SK-N-SH (cell line): ENCODE data around the gene MAP3K2. TPM values are rescaled to one million over a fixed set of nuclear protein-coding genes. Genes with fewer than 3 reads are reported as not detected.
A peak's percentile ranks its signal among the peaks of the same experiment; 100 is the strongest.

Source experiments
- CTCF ChIA-PET: fragments of 300-600, 350-600 bp; formaldehyde crosslinking; extraction: SDS; loops from one replicate; lab custom pipeline; 2021; lab: Yijun Ruan, JAX
- POLR2A ChIA-PET: fragments of 350-600 bp; sonication (Branson Sonifier 250); formaldehyde crosslinking; extraction: SDS; loops from one replicate; lab custom pipeline; 2020; ENCODE audit warnings: antibody characterized with exemption, inconsistent platforms; lab: Yijun Ruan, JAX
- DNase-seq: peaks from one replicate; pipeline ENCODE4 v3.0.0; 2012
- H2AFZ ChIP-seq: fragments of 200-600 bp; sonication (generic); 2 replicates; pipeline ENCODE4 v1.8.1; 2016; ENCODE audit warnings: antibody characterized with exemption, mild to moderate bottlenecking, low read depth
- H3F3A ChIP-seq: fragments of 200-600 bp; sonication (generic); replicated peaks from 2 replicates; pipeline ENCODE3; 2016; ENCODE audit warnings: antibody characterized with exemption, mild to moderate bottlenecking; ENCODE audit not compliant: insufficient read depth
- H3K27ac ChIP-seq, 2 experiments: fragments of 200-500 bp in 1 of 2; fragments of 200-600 bp in 1 of 2; sonication (Bioruptor generic) in 1 of 2; sonication (generic), shearing (Covaris generic) in 1 of 2; 2 replicates each; pipeline versions ENCODE4 v1.5.1 to v1.6.1; 2014 to 2016; ENCODE audit warnings: low read depth in 2 of 2, inconsistent platforms in 1 of 2, low read length in 1 of 2, mild to moderate bottlenecking in 1 of 2, mixed read lengths in 1 of 2
- H3K27me3 ChIP-seq: fragments of 200-600 bp; sonication (generic), shearing (Covaris generic); 2 replicates; pipeline ENCODE4 v1.6.1; 2016; ENCODE audit warnings: mixed run types; ENCODE audit not compliant: insufficient read depth
- H3K36me3 ChIP-seq, 2 experiments: fragments of 200-500 bp in 1 of 2; fragments of 200-600 bp in 1 of 2; sonication (Bioruptor generic) in 1 of 2; sonication (generic) in 1 of 2; replicated peaks in 1 of 2; 2 replicates each; pipeline versions ENCODE3 to v1.5.1; 2014 to 2016; ENCODE audit warnings: low read length in 1 of 2, mild to moderate bottlenecking in 1 of 2; ENCODE audit not compliant: insufficient read depth in 2 of 2, control insufficient read depth in 1 of 2
- H3K4me1 ChIP-seq, 2 experiments: fragments of 200-500 bp in 1 of 2; fragments of 200-600 bp in 1 of 2; sonication (Bioruptor generic) in 1 of 2; sonication (generic), shearing (Covaris generic) in 1 of 2; 2 replicates each; pipeline versions ENCODE4 v1.5.1 to v1.6.1; 2014 to 2016; ENCODE audit warnings: low read depth in 1 of 2, low read length in 1 of 2, mixed run types in 1 of 2; ENCODE audit not compliant: insufficient read depth in 2 of 2, control insufficient read depth in 1 of 2
- H3K4me2 ChIP-seq: fragments of 200-600 bp; sonication (generic), shearing (Covaris generic); 2 replicates; pipeline ENCODE4 v1.6.1; 2017; ENCODE audit warnings: mixed run types
- H3K4me3 ChIP-seq, 2 experiments: fragments of 200-500 bp in 1 of 2; fragments of 200-600 bp in 1 of 2; sonication (Bioruptor generic) in 1 of 2; sonication (generic), shearing (Covaris generic) in 1 of 2; 2 replicates each; pipeline versions ENCODE4 v1.5.1 to v1.8.1; 2014 to 2016; ENCODE audit warnings: low read depth in 2 of 2, inconsistent platforms in 1 of 2, low read length in 1 of 2, mild to moderate bottlenecking in 1 of 2, mixed read lengths in 1 of 2, moderate library complexity in 1 of 2
- H3K79me2 ChIP-seq: fragments of 200-600 bp; sonication (generic); 2 replicates; pipeline ENCODE4 v1.8.1; 2017; ENCODE audit warnings: mild to moderate bottlenecking; ENCODE audit not compliant: insufficient read depth
- H3K9ac ChIP-seq: fragments of 200-600 bp; sonication (generic); 2 replicates; pipeline ENCODE4 v1.6.1; 2017; ENCODE audit warnings: mixed run types
- H3K9me2 ChIP-seq: fragments of 200-600 bp; sonication (generic); 2 replicates; pipeline ENCODE4 v1.6.1; 2017; ENCODE audit warnings: mixed run types
- H3K9me3 ChIP-seq: fragments of 200-600 bp; sonication (generic); 2 replicates; pipeline ENCODE4 v1.6.1; 2017; ENCODE audit warnings: mixed run types, mild to moderate bottlenecking, moderate library complexity
- H4K20me1 ChIP-seq: fragments of 200-600 bp; sonication (generic); 2 replicates; pipeline ENCODE4 v1.6.1; 2017; ENCODE audit warnings: mild to moderate bottlenecking, mixed run types; ENCODE audit not compliant: insufficient read depth
- CHD2 ChIP-seq: fragments of 150-350 bp; IDR thresholded peaks from 2 replicates; pipeline ENCODE4 v1.6.1; 2018; ENCODE audit warnings: low read length; ENCODE audit not compliant: partially characterized antibody
- FOXJ3 ChIP-seq: sonication (generic); formaldehyde crosslinking; IDR thresholded peaks from 2 replicates; pipeline ENCODE4 v1.5.1; 2020; ENCODE audit warnings: mild to moderate bottlenecking, missing genetic modification reagents
- FOXM1 ChIP-seq: IDR thresholded peaks from 2 replicates; pipeline ENCODE4 v1.4.0; 2012; ENCODE audit warnings: low read depth, mild to moderate bottlenecking
- GATA2 ChIP-seq: sonication (generic); formaldehyde crosslinking; IDR thresholded peaks from 2 replicates; pipeline ENCODE4 v1.5.0; 2020; ENCODE audit warnings: mild to moderate bottlenecking, missing genetic modification reagents
- MEF2A ChIP-seq: IDR thresholded peaks from 2 replicates; pipeline ENCODE4 v1.4.0; 2012; ENCODE audit warnings: low read depth, borderline replicate concordance
- NRF1 ChIP-seq: IDR thresholded peaks from 2 replicates; pipeline ENCODE4 v1.6.1; 2012; ENCODE audit warnings: low read depth, mild to moderate bottlenecking, low read length
- RAD21 ChIP-seq: IDR thresholded peaks from 2 replicates; pipeline ENCODE4 v1.6.1; 2012; ENCODE audit warnings: mild to moderate bottlenecking, low read length
- RCOR1 ChIP-seq: fragments of 150-350 bp; IDR thresholded peaks from 2 replicates; pipeline ENCODE4 v1.6.1; 2017; ENCODE audit warnings: antibody characterized with exemption, low read length
- SIN3A ChIP-seq: IDR thresholded peaks from 2 replicates; pipeline ENCODE4 v1.6.1; 2012; ENCODE audit warnings: low read depth, mild to moderate bottlenecking, low read length, moderate library complexity, borderline replicate concordance
- TAF1 ChIP-seq: IDR thresholded peaks from 2 replicates; pipeline ENCODE4 v1.6.1; 2012; ENCODE audit warnings: low read depth, mild to moderate bottlenecking, low read length, moderate library complexity, borderline replicate concordance
- TCF12 ChIP-seq: IDR thresholded peaks from 2 replicates; pipeline ENCODE4 v1.4.0; 2012
- WGBS: methylation state at CpG from one replicate; pipeline ENCODE4 v1.1.6; 2017; ENCODE audit warnings: low lambda C conversion rate; 5-methylcytosine and 5-hydroxymethylcytosine counted together
- polyA plus RNA-seq, 3 experiments: library from polyadenylated mRNA; depleted of rRNA; stranded (reverse); fragments of >200 nt; gene quantifications; 2 replicates each; pipeline ENCODE4 v1.2.3, GENCODE V29; 2012
- TF ChIP-seq, protein P1 (sequence below): IDR thresholded peaks from 2 replicates; pipeline ENCODE4 v1.4.0; 2012; ENCODE audit warnings: low read depth, borderline replicate concordance
- TF ChIP-seq, protein P2 (sequence below): fragments of 150-350 bp; IDR thresholded peaks from 2 replicates; pipeline ENCODE4 v1.6.1; 2017; ENCODE audit warnings: antibody characterized with exemption, low read length, low read depth, borderline replicate concordance
- TF ChIP-seq, protein P3 (sequence below): fragments of 150-350 bp; IDR thresholded peaks from 2 replicates; pipeline ENCODE4 v1.6.1; 2016; ENCODE audit warnings: mild to moderate bottlenecking, low read depth, low read length

The MAP3K2 gene
- polyA plus RNA-seq, 1 of the 3 experiments (the other 2 are of a cell fraction), result 2.7 TPM

DNA sequence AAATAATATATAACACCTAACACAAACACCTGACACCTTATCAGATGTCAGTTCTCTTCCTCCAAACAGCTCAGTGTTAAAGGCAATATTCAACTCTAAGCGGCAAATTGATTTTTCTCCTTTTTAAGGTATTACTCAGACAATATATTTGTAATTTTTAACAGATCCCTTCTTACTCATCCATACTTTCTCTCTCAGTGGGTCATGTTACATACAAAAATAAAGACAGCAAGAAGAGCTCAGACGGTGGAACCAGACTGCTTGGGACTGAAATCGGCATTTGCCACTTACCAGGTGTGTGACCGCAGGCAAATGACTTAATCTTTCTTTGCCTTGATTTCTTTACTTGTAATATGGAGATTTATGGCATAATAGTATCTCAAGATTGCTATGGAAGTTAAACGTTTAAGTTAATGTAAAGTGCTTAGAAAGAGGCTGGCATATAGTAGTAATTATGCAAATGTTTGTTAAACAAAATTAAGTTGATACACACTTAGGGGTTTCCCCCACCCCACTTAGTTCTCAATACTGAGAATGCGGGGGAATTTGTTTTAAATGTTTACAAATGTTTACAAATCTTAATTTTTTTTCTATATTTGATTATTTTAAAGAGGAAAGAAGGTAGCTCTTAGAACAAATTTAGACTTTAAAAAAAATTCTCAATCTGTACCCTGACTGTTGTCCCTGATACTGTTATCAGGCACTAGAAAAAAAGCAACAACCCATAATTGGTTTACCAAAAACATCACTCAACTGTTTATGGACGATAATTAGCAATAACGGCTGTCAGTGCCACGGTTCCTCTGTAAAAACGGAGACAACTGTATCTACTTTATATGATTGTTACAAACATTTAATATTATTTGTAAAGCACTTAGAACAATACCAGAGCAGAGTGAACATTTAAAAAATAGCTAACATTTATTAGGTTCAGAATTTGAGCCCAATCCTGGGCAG, 25.6 kb downstream of the MAP3K2 start:
- Histone ChIP-seq H3K27me3 (no peaks in the 10 kb centered on the region), H3K9me2 (no peaks in the 10 kb centered on the region), H4K20me1 (peaks cover 87% of the 10 kb centered on the region), H2AFZ (no peak overlapping the region), H3K79me2 (peaks cover 100% of the 10 kb centered on the region), H3K27ac (peak overlapping the region in 1 of 2 experiments; percentile 20; a peak in 1 of 4 replicates), H3K4me1 (peaks cover 10 to 15% of the 10 kb centered on the region in 2 experiments; a peak in 3 of 4 replicates), H3F3A (peaks cover 8% of the 10 kb centered on the region), H3K9ac (no peak overlapping the region)
- DNase-seq, result peak; percentile 54
- POLR2A ChIA-PET, result no interaction called here
- TF ChIP-seq RAD21, result no peak
- TF ChIP-seq RCOR1, result peak; percentile 15; the same call in 1 of the 2 replicates
- TF ChIP-seq MEF2A, result no peak
- TF ChIP-seq GATA2 (CRISPR knock-in tag), result peak; percentile 54
- 0 out of 2 replicates have a peak, but pooled peaks have one; percentile 17 for TF ChIP-seq TCF12
- TF ChIP-seq, all 33 proteins: peak for 3
- 63% methylated on average over 10 of the region's 10 CpGs for WGBS
- CTCF ChIA-PET, result interaction anchor here (1.3 kb wide), 1 partner anchor 16 kb away, joined by 9 read pairs; no protein-coding TSS in a partner anchor
- H3K4me2 ChIP-seq, result peak overlapping the region; percentile 68
- 0 out of 4 replicates have a peak overlapping the region, but pooled peaks of 1 of the 2 experiments have one; percentile 24 for H3K4me3 ChIP-seq
- no peaks in the 10 kb centered on the region for H3K9me3 ChIP-seq
- peaks cover 0 to 5% of the 10 kb centered on the region in 2 experiments for H3K36me3 ChIP-seq

DNA sequence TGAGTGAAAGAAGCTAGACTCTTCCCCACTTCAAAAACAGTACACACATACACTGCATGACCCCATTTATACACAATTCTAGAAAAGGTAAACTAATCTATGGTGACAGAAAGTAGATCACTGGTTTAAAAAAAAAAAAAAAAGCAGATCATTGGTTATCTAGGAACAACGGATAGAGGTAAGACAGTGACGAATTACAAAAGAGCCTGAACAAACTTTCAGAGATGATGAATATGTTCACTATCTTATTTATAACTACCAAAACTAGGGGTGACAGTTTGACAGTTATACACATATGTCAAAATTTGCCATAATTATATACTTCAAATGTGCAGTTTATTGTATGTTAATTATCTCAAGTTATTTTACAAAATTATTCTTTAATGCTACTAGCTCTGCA, 27.5 kb downstream of the MAP3K2 start:
- WGBS, result 90% methylated on average over 2 of the region's 2 CpGs
- H3K9me2 ChIP-seq, result no peaks in the 10 kb centered on the region
- H3K9me3 ChIP-seq, result no peaks in the 10 kb centered on the region
- no peak overlapping the region for H3K27ac ChIP-seq
- no peak overlapping the region for H3K4me3 ChIP-seq
- H3K27me3 ChIP-seq, result no peaks in the 10 kb centered on the region
- H3K79me2 ChIP-seq, result peaks cover 100% of the 10 kb centered on the region
- peaks cover 6% of the 10 kb centered on the region for H3F3A ChIP-seq
- ChIA-PET POLR2A (no interaction called here), CTCF (interaction anchor here (0.6 kb wide), 1 partner anchor 1376 kb away, joined by 3 read pairs; no protein-coding TSS in a partner anchor)
- H2AFZ ChIP-seq, result no peak overlapping the region
- TF ChIP-seq TCF12 (no peak), CHD2 (no peak), FOXM1 (no peak), RCOR1 (no peak), SIN3A (no peak), NRF1 (no peak), TAF1 (no peak), GATA2 (CRISPR knock-in tag) (no peak), MEF2A (no peak), FOXJ3 (no peak)
- TF ChIP-seq, protein P1, sequence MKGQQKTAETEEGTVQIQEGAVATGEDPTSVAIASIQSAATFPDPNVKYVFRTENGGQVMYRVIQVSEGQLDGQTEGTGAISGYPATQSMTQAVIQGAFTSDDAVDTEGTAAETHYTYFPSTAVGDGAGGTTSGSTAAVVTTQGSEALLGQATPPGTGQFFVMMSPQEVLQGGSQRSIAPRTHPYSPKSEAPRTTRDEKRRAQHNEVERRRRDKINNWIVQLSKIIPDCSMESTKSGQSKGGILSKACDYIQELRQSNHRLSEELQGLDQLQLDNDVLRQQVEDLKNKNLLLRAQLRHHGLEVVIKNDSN, result no peak
- TF ChIP-seq, protein P2, sequence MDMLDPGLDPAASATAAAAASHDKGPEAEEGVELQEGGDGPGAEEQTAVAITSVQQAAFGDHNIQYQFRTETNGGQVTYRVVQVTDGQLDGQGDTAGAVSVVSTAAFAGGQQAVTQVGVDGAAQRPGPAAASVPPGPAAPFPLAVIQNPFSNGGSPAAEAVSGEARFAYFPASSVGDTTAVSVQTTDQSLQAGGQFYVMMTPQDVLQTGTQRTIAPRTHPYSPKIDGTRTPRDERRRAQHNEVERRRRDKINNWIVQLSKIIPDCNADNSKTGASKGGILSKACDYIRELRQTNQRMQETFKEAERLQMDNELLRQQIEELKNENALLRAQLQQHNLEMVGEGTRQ, result no peak
- TF ChIP-seq, protein P3, sequence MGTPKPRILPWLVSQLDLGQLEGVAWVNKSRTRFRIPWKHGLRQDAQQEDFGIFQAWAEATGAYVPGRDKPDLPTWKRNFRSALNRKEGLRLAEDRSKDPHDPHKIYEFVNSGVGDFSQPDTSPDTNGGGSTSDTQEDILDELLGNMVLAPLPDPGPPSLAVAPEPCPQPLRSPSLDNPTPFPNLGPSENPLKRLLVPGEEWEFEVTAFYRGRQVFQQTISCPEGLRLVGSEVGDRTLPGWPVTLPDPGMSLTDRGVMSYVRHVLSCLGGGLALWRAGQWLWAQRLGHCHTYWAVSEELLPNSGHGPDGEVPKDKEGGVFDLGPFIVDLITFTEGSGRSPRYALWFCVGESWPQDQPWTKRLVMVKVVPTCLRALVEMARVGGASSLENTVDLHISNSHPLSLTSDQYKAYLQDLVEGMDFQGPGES, result no peak
- TF ChIP-seq, all 33 proteins: peak for 0
- no peak for DNase-seq
- Histone ChIP-seq H3K9ac (no peak overlapping the region), H3K4me2 (no peak overlapping the region), H4K20me1 (peaks cover 81% of the 10 kb centered on the region), H3K4me1 (peaks cover 10 to 15% of the 10 kb centered on the region in 2 experiments; a peak in 3 of 4 replicates), H3K36me3 (peaks cover 0 to 6% of the 10 kb centered on the region in 2 experiments)
